CD4-positive, alpha-beta T cell treated with Interleukin-15 for 4 hours (primary cell): Measurements from ENCODE around the gene CHTOP.
"Not testable (repeated sequence)": the region's sequence is repeated elsewhere in the genome, so short reads cannot be mapped to it uniquely, and the experiment has no call there.

Experiments
- DNase-seq: peaks from one replicate; pipeline ENCODE4 v3.0.0-alpha.2; 2020; ENCODE audit warnings: low spot score

CHTOP gene

DNA sequence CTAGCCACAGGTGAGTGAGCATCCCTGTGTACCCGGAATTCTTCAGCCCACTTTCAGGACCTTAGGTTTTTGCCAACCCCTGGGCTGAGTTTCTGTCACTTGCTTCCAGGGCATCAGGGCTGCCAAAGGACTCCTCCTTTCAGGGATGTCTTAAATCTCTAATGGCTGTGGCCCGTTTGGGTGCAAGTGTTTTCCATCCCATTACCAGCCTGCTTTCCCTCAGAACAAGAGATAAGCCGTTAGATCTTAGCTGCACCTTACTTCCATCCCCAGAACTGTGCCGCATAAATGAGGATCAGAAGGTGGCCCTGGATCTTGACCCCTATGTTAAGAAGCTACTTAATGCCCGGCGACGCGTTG is 25.3 kb downstream of the CHTOP start:
- DNase-seq, result no peak

DNA sequence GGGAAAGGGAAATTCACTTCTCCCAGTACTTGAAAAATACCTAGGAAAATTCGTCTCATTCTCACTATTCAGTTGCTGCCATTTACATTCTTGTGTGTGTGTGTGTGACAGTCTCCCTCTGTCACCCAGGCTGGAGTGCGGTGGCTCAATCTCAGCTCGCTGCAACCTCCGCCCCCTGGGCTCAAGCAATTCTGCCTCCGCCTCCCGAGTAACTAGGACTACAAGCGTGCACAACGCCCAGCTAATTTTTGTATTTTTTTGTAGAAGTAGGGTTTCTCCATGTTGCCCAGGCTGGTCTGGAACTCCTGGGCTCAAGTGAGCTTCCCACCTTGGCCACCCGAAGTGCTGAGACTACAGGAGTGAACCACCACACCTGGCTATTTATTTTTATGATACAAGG is 25.8 kb downstream of the CHTOP start:
- no peak for DNase-seq

DNA sequence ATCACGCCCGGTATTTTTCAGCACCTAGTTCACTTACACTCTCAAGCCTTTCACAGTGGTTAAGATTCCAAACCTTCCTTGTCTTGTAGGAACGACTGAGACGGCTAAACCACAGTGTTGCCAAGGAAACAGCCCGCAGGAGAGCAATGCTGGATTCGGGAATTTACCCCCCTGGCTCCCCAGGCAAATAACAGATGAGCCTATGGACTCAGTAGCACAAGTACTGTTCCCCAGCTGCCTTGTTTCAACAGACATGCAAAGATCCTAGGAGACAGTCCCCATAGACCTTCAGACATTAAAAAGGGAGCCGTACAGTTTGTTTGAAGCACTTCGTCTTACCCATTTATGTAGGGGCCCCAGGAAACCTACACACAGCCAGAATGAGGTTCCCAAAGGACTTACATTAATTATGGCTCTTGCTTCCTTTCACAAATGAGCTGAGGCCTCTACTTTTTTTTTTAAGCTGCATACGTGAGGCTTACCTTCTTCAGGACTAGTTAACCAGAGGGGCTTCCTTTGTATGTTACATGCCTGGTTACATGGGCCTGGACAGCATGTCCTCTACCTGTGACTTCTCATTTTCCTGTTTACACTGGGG is 27.3 kb downstream of the CHTOP start:
- no peak for DNase-seq

DNA sequence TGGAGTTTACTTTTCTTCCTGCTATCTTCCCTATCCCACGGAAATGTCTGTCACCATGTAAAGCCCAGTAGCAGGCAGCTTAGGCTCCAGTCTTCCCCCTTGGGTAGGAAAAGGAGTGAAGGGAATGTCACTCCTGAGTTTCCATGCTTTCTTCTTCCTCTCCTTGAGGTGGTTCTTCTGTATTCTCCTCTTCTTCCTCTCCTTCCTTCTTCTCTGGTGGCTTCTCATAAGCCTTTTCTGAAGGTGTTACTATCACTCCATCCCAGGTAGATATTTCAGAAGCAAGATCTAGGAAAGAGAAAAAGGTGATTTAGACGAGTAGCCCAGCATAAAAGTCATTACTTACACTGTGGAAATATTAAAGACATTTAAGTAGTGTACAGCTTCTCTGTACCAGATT is 28.4 kb downstream of the CHTOP start:
- DNase-seq, result no peak

DNA sequence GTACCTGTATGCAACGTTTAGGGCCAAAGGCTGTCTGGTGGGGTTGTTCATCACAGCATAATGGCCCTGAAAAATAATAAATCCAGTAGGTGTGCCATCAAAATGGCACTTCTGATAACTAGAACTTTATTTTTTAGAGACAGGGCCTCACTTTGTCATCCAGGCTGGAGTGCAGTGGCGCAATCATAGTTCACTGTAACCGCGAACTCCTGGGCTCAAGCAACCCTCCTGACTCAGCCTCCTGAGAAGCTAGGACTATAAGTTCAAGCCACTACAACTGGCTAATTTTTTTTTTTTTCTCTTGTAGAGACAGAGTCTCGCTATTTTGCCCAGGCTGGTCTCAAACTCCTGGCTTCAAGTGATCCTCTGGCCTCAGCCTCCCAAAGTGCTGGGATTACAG is 29.3 kb downstream of the CHTOP start:
- DNase-seq, result no peak

DNA sequence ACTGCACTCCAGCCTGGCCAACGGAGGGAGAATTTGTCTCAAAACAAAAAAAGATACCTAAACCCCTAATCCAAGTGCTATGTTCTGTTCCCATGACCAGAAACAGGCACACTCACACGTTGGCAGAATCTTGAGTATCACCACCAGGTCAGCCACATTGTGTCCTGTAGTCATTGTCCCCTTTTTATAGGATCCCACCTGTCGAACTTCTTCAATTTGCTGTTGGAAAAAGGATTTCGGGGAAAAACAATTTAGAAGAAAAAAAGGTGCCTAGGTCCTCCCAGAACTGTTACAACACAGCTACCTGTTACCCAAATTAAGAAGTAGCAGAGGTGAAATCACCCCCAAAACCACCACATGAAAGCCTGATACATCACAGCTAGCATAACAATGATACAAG is 33.6 kb downstream of the CHTOP start:
- DNase-seq, result no peak

DNA sequence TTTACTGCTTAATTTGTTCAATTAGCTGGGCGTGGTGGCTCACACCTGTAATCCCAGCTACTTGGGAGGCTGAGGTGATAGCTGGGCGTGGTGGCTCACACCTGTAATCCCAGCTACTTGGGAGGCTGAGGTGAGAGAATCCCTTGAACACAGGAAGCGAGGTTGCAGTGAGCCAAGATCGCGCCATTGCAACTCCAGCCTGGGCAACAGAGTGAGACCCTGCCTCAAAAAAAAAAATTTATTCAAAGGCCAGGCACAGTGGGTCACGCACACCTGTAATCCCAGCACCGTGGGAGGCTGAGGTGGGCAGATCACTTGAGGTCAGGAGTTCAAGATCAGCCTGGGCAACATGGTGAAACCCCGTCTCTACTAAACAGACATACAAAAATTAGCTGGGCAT is 34.8 kb downstream of the CHTOP start:
- not testable (repeated sequence) for DNase-seq

DNA sequence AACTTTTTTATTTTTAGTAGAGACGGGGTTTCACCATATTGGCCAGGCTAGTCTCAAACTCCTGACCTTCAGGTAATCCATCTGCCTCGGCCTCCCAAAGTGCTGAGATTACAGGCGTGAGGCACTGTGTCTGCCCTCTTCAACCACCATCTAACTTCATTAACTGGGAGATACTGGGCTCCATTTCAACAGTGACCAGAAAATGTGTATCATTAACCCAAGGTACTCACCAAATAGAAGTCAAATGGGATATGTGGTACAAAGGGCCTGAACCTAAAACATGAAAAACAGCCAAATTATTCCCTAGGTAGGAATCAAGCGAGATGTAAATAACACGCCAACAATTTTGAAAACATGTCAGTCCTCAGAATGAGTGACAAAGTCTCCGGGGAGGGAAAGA is 35.7 kb downstream of the CHTOP start:
- DNase-seq, result no peak

DNA sequence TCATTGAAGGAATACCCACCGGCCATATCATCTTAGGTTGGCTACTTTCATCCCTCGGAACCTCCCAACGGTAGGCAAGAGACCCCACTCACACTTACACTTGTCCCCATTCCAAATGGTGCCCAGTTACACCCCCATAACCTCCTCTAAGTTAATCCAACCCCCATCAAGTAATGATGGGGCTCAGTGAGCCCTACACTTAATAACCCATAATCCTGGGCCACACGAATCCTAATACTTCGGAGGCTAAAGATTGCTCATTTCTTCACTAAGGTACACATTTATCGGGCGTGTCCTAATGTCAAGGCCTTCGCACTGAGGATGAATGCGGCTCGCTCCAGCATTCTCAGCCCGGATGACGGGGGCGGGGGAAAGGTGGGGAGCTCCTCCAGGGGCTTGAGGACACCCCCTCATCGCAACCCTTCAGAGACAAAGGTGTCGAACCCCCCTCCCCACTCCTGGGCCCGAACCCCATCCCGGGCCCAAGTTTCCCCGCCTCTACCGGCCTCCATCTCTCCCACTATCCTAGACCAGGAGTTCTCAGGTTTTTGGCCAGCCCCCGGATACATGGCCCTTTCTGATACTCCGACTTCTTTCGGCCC is 36.5 kb downstream of the CHTOP start:
- no peak for DNase-seq

DNA sequence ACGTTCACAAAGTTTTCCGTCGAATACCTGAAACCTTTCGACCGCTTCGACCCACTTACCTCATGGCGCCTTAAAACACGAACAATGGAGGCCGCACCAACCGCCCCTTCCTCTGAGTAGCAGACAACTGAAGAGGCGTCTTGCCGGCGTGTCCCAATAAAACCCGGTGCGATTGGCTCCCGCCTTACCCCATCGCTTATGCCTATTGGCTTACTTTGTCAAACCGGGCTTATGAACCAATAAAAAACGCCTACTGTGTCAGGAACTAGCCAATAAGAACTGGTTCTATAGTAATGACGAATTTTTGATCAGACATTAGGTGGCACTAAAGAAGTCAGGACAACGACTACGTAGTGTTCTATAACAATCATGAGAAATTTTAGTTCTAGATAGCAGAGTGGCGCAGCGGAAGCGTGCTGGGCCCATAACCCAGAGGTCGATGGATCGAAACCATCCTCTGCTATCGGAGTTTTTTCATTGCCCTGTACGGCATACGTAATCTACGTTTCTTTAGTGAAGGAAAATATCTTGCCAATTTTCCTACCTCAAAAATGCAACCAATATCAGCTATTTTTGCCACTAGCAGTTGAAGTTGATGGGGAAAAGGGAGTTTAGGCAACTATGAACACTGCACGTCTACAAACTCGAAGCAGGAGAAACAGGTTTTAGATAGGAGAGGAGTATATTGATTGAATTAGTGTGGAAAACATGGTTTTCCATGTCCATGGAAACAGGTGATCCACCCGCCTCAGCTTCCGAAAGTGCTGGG is 37.2 kb downstream of the CHTOP start, which contains the start of gene ILF2:
TSS of gene ILF2 (minus strand) at position 135 of the 769 bp plus-strand sequence. CDS start at position 64, 71 bp downstream.
- peak; percentile 99 for DNase-seq

DNA sequence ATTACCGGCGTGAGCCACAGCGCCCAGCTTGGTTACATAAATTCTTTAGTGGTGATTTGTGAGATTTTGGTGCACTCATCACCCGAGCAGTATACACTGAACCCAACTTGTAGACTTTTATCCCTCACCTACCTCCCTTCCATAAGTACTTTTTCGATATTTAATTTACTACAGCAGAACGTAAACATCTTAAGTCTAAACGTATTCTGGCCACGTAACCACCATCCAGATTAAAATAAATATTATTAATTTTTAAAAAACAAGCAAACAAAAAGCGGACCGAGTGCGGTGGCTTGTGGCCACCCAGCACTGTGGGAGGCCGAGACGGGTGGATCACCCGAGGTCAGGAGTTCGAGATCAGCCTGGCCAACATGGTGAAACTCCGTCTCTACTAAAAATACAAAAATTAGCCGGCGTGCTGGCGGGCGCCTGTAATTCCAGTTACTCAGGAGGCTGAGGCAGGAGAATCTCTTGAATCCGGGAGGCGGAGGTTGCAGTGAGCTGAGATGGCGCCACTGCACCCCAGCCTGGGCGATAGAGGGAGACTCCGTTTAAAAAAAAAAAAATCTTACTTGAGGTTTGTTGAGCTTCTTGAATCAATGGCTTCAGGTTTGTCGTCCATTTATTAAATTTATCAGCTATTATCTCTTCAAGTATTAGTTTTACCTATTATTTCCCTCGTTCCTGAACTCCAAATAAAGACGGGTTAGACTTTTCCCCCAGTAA is 37.9 kb downstream of the CHTOP start:
- peak; percentile 50 for DNase-seq

DNA sequence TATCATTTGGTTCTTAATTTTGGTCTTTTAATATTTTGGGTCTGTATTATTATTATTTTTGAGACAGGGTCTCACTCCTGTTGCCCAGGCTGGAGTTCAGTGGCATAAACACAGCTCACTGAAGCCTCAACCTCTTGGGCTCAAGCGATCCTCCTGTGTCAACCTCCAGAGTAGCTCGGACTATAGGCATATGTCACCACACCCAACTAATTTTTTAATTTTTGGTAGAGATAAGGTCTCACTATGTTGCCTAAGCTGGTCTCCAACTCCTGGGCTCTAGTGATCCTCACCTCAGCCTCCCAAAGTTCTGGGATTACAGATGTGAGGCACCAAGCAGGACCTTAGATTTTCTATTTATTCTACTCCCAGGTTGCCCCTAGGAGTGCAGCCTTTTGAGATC is 39.6 kb downstream of the CHTOP start:
- DNase-seq, result no peak

DNA sequence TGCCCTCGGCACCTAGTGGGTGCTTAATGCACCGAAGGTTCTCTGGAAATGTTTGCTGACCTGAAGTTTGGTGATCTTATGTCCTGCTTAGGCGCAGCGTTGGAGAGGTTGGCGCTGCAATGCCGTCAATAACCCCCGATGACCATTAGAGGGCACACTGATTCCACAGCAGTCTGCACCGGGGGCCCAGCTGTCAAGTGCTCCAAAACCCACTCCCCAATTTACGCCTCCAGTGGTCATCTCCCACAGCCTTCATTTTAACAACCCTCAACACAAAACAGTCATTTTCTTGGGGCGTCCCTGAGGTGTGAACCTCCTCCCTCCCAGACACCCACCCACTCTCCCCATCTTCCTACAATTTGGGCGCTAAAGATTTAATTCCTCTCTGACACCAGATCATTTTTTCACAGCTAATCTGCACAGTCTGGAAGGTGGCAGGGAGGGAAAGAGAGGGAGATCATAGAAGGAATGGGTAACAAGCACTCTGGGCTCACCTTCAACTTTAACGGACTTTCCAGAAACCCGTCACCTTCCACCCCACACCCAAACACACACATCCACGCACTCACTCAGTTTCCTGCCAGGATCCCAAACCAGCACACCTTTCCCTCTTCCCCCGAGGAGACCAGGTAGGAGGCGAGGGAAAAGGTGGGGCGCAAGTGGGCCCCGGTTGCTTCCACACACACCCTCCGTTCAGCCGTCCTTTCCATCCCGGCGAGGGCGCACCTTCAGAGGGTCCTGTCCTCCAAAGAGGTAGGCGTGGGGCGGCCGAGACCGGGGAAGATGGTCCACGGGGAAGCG is 44.1 kb downstream of the CHTOP start:
- DNase-seq, result peak; percentile 42

DNA sequence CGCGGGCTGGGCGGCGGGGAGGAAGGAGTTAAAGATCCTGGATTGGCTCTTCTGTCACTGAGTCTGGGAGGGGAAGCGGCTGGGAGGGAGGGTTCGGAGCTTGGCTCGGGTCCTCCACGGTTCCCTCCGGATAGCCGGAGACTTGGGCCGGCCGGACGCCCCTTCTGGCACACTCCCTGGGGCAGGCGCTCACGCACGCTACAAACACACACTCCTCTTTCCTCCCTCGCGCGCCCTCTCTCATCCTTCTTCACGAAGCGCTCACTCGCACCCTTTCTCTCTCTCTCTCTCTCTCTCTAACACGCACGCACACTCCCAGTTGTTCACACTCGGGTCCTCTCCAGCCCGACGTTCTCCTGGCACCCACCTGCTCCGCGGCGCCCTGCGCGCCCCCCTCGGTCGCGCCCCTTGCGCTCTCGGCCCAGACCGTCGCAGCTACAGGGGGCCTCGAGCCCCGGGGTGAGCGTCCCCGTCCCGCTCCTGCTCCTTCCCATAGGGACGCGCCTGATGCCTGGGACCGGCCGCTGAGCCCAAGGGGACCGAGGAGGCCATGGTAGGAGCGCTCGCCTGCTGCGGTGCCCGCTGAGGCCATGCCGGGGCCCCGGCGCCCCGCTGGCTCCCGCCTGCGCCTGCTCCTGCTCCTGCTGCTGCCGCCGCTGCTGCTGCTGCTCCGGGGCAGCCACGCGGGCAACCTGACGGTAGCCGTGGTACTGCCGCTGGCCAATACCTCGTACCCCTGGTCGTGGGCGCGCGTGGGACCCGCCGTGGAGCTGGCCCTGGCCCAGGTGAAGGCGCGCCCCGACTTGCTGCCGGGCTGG is 44.9 kb downstream of the CHTOP start, which contains the start of gene NPR1:
TSS of gene NPR1 (plus strand) at position 170 of the 818 bp plus-strand sequence. CDS start at position 591, 421 bp downstream.
- no peak for DNase-seq

DNA sequence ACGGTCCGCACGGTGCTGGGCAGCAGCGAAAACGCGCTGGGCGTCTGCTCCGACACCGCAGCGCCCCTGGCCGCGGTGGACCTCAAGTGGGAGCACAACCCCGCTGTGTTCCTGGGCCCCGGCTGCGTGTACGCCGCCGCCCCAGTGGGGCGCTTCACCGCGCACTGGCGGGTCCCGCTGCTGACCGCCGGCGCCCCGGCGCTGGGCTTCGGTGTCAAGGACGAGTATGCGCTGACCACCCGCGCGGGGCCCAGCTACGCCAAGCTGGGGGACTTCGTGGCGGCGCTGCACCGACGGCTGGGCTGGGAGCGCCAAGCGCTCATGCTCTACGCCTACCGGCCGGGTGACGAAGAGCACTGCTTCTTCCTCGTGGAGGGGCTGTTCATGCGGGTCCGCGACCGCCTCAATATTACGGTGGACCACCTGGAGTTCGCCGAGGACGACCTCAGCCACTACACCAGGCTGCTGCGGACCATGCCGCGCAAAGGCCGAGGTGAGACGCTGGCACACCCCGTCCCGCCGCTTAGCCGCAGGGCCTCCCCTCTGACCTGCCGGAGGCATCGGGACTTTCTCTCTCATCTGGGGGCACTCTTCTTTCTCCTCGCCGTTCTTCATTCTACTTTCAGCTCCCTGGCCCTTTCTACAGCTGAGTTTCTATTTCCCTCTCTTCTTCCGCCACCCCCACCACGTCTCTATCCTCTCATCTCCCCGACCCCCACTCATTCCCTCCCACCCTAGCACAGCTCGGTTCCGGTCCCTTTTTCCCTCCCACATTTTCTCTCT is 45.7 kb downstream of the CHTOP start:
- peak; percentile 9 for DNase-seq

DNA sequence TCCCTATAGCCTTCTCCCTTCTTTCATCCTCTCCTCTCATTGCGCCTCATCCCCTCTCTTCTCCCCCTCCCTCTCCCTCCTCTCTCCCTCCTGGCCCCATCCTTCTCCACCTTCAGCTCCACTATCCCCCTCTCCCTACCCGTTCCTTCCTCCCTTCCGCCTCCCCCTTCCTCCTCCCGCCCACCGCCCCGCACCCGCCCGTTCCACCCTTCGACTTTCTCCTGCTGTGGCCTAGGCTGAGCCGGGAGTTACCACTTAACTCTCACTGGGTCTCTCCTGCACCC is 46.2 kb downstream of the CHTOP start:
- no peak for DNase-seq

DNA sequence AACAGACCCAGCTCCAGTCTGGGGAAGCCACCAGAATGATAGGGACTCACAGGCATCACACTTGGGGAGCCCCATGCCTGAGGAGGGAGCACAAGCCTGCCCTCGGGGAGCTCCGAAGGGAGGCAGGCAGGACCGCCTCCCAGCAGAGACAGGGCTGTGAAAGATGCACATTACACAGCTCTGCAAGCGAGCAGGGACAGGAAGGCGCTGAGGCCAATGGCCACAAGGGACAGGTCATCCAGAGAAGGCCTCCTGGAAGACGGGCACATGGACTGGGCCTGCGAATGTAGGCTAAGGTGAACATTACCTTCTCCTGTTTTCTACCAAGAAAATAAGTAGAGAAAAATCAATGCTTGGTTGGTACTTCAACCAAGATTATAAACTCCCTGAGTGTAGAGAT is 48.9 kb downstream of the CHTOP start:
- no peak for DNase-seq

DNA sequence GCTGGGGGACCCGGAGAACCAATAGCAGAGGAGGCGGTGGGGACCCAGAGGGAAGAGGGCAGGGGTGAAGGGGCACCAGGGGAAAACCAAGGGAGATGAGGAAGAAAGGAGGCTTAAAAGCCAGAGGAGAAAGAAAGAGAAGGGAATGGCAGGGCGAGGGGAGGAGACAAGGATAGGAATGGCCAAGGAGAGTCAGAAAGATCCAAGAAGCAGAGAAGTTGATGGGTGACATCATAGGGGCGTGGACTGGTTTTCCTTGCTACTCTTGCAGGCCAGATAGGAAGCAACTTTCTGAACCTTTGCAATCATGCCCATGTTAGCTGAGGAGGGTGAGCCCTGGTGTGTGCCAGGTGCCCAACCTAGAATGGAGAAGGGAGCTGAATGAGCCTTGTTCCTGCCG is 50.0 kb downstream of the CHTOP start:
- DNase-seq, result no peak

DNA sequence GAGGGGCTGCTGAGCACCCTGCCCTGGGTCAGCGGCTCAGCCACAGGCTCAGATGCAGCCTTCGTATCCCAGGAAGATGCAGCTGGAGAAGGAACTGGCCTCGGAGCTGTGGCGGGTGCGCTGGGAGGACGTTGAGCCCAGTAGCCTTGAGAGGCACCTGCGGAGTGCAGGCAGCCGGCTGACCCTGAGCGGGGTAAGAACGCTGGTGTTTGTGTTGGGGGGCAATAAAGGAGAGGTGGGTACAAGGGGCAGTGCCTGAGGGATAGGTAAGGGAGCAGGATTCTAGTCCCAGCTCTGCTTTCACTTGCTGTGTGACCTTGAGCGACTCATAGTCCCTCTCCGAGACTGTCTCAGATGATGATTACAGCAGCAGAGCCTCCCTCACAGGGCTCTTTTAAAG is 51.0 kb downstream of the CHTOP start:
- DNase-seq, result no peak

DNA sequence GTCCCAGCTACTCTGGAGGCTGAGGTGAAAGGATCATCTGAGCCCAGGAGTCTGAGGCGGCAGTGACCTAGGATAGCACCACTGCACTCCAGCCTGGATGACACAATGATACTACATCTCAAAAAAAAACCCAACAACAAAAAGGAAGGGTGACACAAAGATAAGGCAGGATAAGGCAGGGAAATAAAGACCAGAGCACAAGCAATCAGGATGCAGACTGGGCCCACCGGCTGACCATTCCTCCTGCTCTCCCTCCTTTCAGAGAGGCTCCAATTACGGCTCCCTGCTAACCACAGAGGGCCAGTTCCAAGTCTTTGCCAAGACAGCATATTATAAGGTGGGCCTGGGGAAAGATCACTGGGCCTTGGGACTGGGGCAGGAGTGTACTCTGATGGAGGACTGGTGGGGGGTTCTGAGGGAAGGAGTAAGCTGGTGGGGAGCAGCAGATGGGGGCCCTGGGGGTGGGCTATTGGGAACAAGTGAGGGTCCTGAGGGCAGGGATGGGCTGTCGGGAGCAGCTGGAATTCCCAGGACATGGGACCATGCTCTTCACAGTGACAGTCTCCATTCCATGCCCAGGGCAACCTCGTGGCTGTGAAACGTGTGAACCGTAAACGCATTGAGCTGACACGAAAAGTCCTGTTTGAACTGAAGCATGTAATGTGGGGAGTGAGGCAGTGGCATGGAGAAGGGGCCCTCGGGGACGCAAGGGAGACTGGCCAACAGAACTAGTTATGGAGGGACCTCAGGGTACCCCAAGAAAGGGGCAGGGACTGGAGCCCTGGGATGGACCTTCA is 51.9 kb downstream of the CHTOP start:
- DNase-seq, result no peak
